ENCODE results near the gene SPATA17. TPM values are rescaled to one million over a fixed set of nuclear protein-coding genes. Genes with fewer than 3 reads are reported as not detected.

Gene SPATA17
- total and polyA plus RNA-seq, 2 donors (not counting 3 experiments of a cell fraction or from before 2014, with no cell fraction given): not detected

GRCh38 chr1:217718873-217719272 lies 87.7 kb downstream of the SPATA17 start:
- ChIA-PET POLR2A (no interaction called here), CTCF (no interaction called here)
- Histone ChIP-seq H4K20me1 (replicated peaks; ENCODE audit: control insufficient read depth, extremely low read depth, insufficient read depth, low read length) (no peaks in the 10 kb centered on the region), H3K9me3 (replicated peaks; ENCODE audit: control insufficient read depth, insufficient read depth, low read length) (no peaks in the 10 kb centered on the region), H3K4me2 (ENCODE audit: insufficient read depth, low read length) (no peak overlapping the region), H3K27me3 (ENCODE audit: control insufficient read depth in 2 of 2, insufficient read depth in 2 of 2, low read length in 2 of 2) (no peaks in the 10 kb centered on the region), H3K4me1 (ENCODE audit: control insufficient read depth, extremely low read depth, insufficient read depth, low read length) (no peaks in the 10 kb centered on the region), H3K36me3 (ENCODE audit: control insufficient read depth in 2 of 2, extremely low read depth in 1 of 2, insufficient read depth in 2 of 2, low read length in 2 of 2) (no peaks in the 10 kb centered on the region), H3K4me3 (replicated peaks in 1 of 3; ENCODE audit: insufficient read depth in 1 of 3, low read depth in 1 of 3, low read length in 3 of 3) (no peak overlapping the region), H2AFZ (ENCODE audit: low read depth, low read length) (no peak overlapping the region), H3K9ac (replicated peaks; ENCODE audit: extremely low read depth, insufficient read depth, low read length) (no peak overlapping the region), H3K79me2 (ENCODE audit: control insufficient read depth, insufficient read depth, low read length) (no peaks in the 10 kb centered on the region), H3K27ac (ENCODE audit: insufficient read depth, low read depth, low read length) (no peak overlapping the region), H3K9me1 (replicated peaks; ENCODE audit: control insufficient read depth, extremely low read depth, insufficient read depth, low read length) (no peaks in the 10 kb centered on the region)
- BruUV-seq (replicated peaks): no TSS peak
- dilution Hi-C loops (cut with MboI; ENCODE audit: extremely low pct_ligation_motif_present, low sequenced_read_pairs): no loop called here
- no peak for FAIRE-seq
- DNase-seq (ENCODE audit: low read depth, low spot score): no peak
- TF ChIP-seq FOS (IDR thresholded peaks at IDR 0.05; ENCODE audit: borderline replicate concordance, insufficient read depth, low read length) (no peak), POLR2AphosphoS5 (IDR thresholded peaks at IDR 0.05; ENCODE audit: insufficient read depth, low read depth, low read length) (no peak), MYC (IDR thresholded peaks at IDR 0.05; ENCODE audit: low read depth, low read length) (no peak), MAX (IDR thresholded peaks at IDR 0.05; ENCODE audit: insufficient read depth, insufficient read length) (no peak), POLR2A (IDR thresholded peaks at IDR 0.05; ENCODE audit: low read depth, low read length) (no peak), GATA2 (IDR thresholded peaks at IDR 0.05; ENCODE audit: insufficient read depth, insufficient read length, low read depth, low read length) (no peak), JUN (IDR thresholded peaks at IDR 0.05; ENCODE audit: borderline replicate concordance, insufficient read depth, insufficient read length, low read depth) (no peak), EZH2 (IDR thresholded peaks at IDR 0.05; ENCODE audit: borderline replicate concordance, low read depth, low read length, severe bottlenecking) (no peak), CTCF (IDR thresholded peaks at IDR 0.05; ENCODE audit: extremely low read depth in 1 of 2, insufficient read depth in 1 of 2, low read depth in 1 of 2, low read length in 2 of 2) (no peak)
- intact Hi-C loops (cut with micrococcal nuclease): no loop called here
